SJSA1 (cell line): ENCODE results near the gene ITPRIPL2. TPM values are rescaled to one million over a fixed set of nuclear protein-coding genes. Genes with fewer than 3 reads are reported as not detected.

Source experiments
- DNase-seq, 2 experiments: peaks; one replicate each; pipeline ENCODE4 v3.0.0-alpha.2; 2015 to 2020; ENCODE audit warnings: low spot score in 2 of 2, low read depth in 1 of 2
- H3K27ac ChIP-seq: fragments of 250-450 bp; sonication (Bioruptor Pico); 2 replicates; pipeline ENCODE4 v1.5.1; 2020; ENCODE audit warnings: mild to moderate bottlenecking, moderate library complexity
- H3K27me3 ChIP-seq: fragments of 250-450 bp; sonication (Bioruptor Pico); replicated peaks from 2 replicates; pipeline ENCODE4 v1.5.1; 2020; ENCODE audit warnings: mild to moderate bottlenecking, moderate library complexity
- H3K36me3 ChIP-seq: fragments of 250-450 bp; sonication (Bioruptor Pico); 2 replicates; pipeline ENCODE4 v1.5.1; 2020; ENCODE audit warnings: mild to moderate bottlenecking
- H3K4me1 ChIP-seq: fragments of 250-450 bp; sonication (Bioruptor Pico); replicated peaks from 2 replicates; pipeline ENCODE4 v1.6.1; 2021; ENCODE audit warnings: mild to moderate bottlenecking
- H3K4me3 ChIP-seq: fragments of 250-450 bp; sonication (Bioruptor Pico); 2 replicates; pipeline ENCODE4 v1.5.1; 2020; ENCODE audit warnings: mild to moderate bottlenecking
- H3K9me3 ChIP-seq: fragments of 250-450 bp; sonication (Bioruptor Pico); replicated peaks from 2 replicates; pipeline ENCODE4 v1.5.1; 2020; ENCODE audit warnings: mild to moderate bottlenecking
- total RNA-seq: library from RNA; depleted of rRNA; stranded (reverse); fragments of >200 nt; shearing (Covaris generic); gene quantifications from 2 replicates; pipeline ENCODE4 v1.2.3, GENCODE V29; 2014

Gene ITPRIPL2
- total RNA-seq, 1 experiment from 2014 or later, result 34.0 TPM

GRCh38 chr16:19118938-19119431 is 5.2 kb downstream of the ITPRIPL2 start:
- peaks cover 61% of the 10 kb centered on the region for H3K4me1 ChIP-seq
- peaks cover 3% of the 10 kb centered on the region; the same call in 1 of the 2 replicates for H3K9me3 ChIP-seq
- H3K4me3 ChIP-seq, result peak overlapping the region; percentile 31
- no peaks in the 10 kb centered on the region for H3K27me3 ChIP-seq
- DNase-seq, result peak; percentile 73 to 82
- peaks cover 67% of the 10 kb centered on the region for H3K36me3 ChIP-seq
- peak overlapping the region; percentile 79 for H3K27ac ChIP-seq

- peak in 1 of 2 experiments; percentile 40 for DNase-seq
- Histone ChIP-seq H3K4me3 (no peak overlapping the region), H3K4me1 (peaks cover 58% of the 10 kb centered on the region), H3K36me3 (peaks cover 65% of the 10 kb centered on the region), H3K27me3 (no peaks in the 10 kb centered on the region), H3K9me3 (no peaks in the 10 kb centered on the region), H3K27ac (peak overlapping the region; percentile 79)
Observed at GRCh38 chr16:19119564-19119963, 5.8 kb downstream of the ITPRIPL2 start.

GRCh38 chr16:19123535-19124178 is 9.9 kb downstream of the ITPRIPL2 start:
- H3K9me3 ChIP-seq, result no peaks in the 10 kb centered on the region
- H3K36me3 ChIP-seq, result peaks cover 33% of the 10 kb centered on the region
- H3K27me3 ChIP-seq, result no peaks in the 10 kb centered on the region
- DNase-seq, result peak; percentile 55 to 67
- H3K27ac ChIP-seq, result no peak overlapping the region
- H3K4me3 ChIP-seq, result no peak overlapping the region
- peaks cover 24% of the 10 kb centered on the region for H3K4me1 ChIP-seq

- H3K27ac ChIP-seq, result no peak overlapping the region
- H3K27me3 ChIP-seq, result no peaks in the 10 kb centered on the region
- peaks cover 21% of the 10 kb centered on the region for H3K36me3 ChIP-seq
- DNase-seq, result no peak
- peaks cover 36% of the 10 kb centered on the region for H3K4me1 ChIP-seq
- no peaks in the 10 kb centered on the region for H3K9me3 ChIP-seq
- H3K4me3 ChIP-seq, result no peak overlapping the region
Observed at GRCh38 chr16:19126300-19126699, 12.5 kb downstream of the ITPRIPL2 start.

DNA sequence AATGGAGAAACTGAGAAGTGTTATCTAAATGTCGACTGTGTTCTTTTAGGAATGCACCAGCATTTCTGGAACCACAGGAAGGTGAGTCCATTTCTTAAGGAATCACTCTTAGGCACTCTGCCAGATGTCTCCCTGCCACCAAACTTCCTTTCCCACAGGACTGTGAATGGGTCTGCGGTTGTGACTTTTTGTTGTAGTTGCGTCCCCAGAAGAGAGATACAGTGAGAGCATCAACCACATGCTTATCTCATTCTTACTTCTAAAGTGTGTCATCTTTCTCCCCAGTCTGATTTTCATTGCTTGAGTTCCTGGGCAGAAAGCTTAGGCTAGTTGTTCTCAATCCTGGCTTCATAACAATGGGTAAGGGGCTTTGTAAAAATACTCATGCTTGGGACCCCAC is 13.4 kb downstream of the ITPRIPL2 start:
- H3K4me3 ChIP-seq, result no peak overlapping the region
- H3K27me3 ChIP-seq, result no peaks in the 10 kb centered on the region
- no peaks in the 10 kb centered on the region for H3K9me3 ChIP-seq
- peaks cover 45% of the 10 kb centered on the region for H3K4me1 ChIP-seq
- H3K27ac ChIP-seq, result no peak overlapping the region
- no peak for DNase-seq
- peaks cover 14% of the 10 kb centered on the region; the same call in 1 of the 2 replicates for H3K36me3 ChIP-seq

DNA sequence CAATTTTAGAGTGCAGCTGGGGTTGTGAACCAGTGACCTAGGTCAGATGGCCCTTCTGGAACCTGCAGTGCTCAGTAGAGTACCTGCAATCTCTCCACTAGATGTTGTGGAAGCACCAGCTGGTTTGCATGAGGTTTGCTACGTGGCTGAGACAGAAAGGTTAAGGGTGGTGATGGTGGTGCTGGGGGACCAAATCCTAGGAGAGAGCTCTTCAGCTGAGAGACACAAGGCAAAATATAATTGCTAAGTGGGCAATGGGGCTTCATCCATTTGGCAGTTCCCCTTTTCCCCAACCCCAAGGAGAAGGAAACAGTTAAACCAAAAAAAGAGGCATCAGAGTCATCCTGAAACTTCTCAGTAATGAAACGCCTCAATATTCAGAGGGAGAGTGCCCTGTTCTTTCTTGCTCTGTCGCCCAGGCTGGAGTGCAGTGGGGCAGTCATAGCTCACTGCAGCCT is 13.9 kb downstream of the ITPRIPL2 start:
- peaks cover 11% of the 10 kb centered on the region; the same call in 1 of the 2 replicates for H3K36me3 ChIP-seq
- H3K4me1 ChIP-seq, result peaks cover 50% of the 10 kb centered on the region
- DNase-seq, result no peak
- H3K9me3 ChIP-seq, result no peaks in the 10 kb centered on the region
- H3K27ac ChIP-seq, result no peak overlapping the region
- H3K4me3 ChIP-seq, result no peak overlapping the region
- no peaks in the 10 kb centered on the region for H3K27me3 ChIP-seq

GRCh38 chr16:19128454-19129200 is 14.9 kb downstream of the ITPRIPL2 start:
- no peak overlapping the region for H3K4me3 ChIP-seq
- H3K9me3 ChIP-seq, result no peaks in the 10 kb centered on the region
- H3K27ac ChIP-seq, result no peak overlapping the region
- peaks cover 49% of the 10 kb centered on the region for H3K4me1 ChIP-seq
- peaks cover 10% of the 10 kb centered on the region; the same call in 1 of the 2 replicates for H3K36me3 ChIP-seq
- no peaks in the 10 kb centered on the region for H3K27me3 ChIP-seq
- no peak for DNase-seq

- Histone ChIP-seq H3K27ac (peak overlapping the region; percentile 86), H3K27me3 (no peaks in the 10 kb centered on the region), H3K9me3 (no peaks in the 10 kb centered on the region), H3K4me3 (no peak overlapping the region), H3K36me3 (peaks cover 5% of the 10 kb centered on the region; the same call in 1 of the 2 replicates), H3K4me1 (peaks cover 54% of the 10 kb centered on the region)
- DNase-seq, result no peak
Observed at GRCh38 chr16:19130385-19130784, 16.6 kb downstream of the ITPRIPL2 start.

DNA sequence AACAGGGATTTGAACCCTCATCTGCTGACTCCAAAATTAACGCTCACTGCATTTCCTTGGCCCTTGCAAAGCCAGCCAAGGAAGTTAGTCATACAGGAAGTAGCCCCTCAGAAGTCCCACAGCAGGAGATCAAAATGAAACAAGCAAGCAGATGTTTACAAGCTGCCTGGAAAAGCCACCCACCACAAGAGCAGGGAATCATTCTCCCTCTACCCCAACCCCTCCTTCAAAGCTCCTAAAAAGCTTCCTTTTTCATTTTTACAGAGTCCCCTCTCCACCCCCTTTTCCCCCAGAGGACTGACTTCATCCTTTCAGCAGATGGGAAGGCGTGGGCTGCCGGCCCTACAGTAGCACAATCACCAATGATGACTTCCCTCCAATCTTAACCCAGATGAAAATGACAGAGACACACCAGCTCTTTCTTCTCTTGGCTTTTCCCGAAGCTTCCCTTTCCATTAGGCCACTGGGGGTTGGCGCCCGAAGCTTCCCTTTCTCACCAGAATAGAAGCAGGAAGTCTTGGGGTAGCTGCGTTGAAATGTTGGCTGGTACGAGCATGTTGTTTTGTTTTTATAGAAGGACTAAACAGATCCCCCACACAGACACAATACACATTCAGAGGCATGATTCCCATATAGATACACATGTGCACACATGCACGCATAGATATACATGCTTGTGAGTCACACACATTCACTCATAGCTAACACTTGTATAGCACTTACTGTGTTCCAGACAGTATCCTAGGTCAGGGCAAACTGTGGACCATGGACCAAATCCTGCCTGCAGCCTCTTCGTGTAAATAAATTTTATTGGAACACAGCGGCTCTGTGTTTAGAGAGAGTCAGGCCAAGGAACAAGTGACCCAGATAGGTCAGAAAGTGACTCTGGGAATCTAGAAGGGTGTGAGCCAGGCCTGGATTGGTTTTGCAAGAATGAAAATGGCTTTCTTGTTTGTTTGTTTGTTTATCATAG is 17.4 kb downstream of the ITPRIPL2 start:
- peak overlapping the region; percentile 1 for H3K4me3 ChIP-seq
- H3K4me1 ChIP-seq, result peaks cover 61% of the 10 kb centered on the region
- DNase-seq, result peak; percentile 82 to 90
- H3K27ac ChIP-seq, result peak overlapping the region; percentile 86
- H3K27me3 ChIP-seq, result no peaks in the 10 kb centered on the region
- H3K9me3 ChIP-seq, result no peaks in the 10 kb centered on the region
- H3K36me3 ChIP-seq, result no peaks in the 10 kb centered on the region

GRCh38 chr16:19131825-19132218 is 18.1 kb downstream of the ITPRIPL2 start:
- peak in 1 of 2 experiments; percentile 67 for DNase-seq
- Histone ChIP-seq H3K27me3 (no peaks in the 10 kb centered on the region), H3K4me1 (peaks cover 68% of the 10 kb centered on the region), H3K36me3 (no peaks in the 10 kb centered on the region), H3K9me3 (no peaks in the 10 kb centered on the region), H3K27ac (peak overlapping the region; percentile 86), H3K4me3 (no peak overlapping the region)

- Histone ChIP-seq H3K27ac (peak overlapping the region; percentile 86), H3K36me3 (no peaks in the 10 kb centered on the region), H3K9me3 (no peaks in the 10 kb centered on the region), H3K27me3 (no peaks in the 10 kb centered on the region), H3K4me1 (peaks cover 72% of the 10 kb centered on the region), H3K4me3 (no peak overlapping the region)
- no peak for DNase-seq
Observed at GRCh38 chr16:19132255-19132654, 18.5 kb downstream of the ITPRIPL2 start.

DNA sequence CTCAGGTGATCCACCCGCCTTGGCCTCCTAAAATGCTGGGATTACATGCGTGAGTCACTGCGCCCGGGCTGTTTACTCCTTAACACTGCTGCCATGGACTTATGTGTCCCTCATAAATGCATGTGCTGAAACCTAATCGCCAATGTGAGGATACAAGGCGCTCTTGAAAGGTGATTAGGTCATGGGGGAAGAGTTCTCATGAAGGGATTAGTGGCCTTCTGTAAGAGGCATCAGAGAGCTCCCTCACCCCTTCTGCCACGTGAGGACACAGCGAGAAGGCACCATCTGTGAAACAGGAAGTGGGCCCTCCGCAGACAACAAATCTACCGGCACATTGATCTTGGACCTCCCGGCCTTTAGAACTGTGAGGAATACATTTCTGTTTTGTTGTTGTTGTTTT is 19.1 kb downstream of the ITPRIPL2 start:
- no peak for DNase-seq
- no peak overlapping the region for H3K4me3 ChIP-seq
- H3K9me3 ChIP-seq, result no peaks in the 10 kb centered on the region
- peaks cover 77% of the 10 kb centered on the region for H3K4me1 ChIP-seq
- no peaks in the 10 kb centered on the region for H3K36me3 ChIP-seq
- H3K27me3 ChIP-seq, result no peaks in the 10 kb centered on the region
- H3K27ac ChIP-seq, result peak overlapping the region; percentile 86; the same call in 1 of the 2 replicates

DNA sequence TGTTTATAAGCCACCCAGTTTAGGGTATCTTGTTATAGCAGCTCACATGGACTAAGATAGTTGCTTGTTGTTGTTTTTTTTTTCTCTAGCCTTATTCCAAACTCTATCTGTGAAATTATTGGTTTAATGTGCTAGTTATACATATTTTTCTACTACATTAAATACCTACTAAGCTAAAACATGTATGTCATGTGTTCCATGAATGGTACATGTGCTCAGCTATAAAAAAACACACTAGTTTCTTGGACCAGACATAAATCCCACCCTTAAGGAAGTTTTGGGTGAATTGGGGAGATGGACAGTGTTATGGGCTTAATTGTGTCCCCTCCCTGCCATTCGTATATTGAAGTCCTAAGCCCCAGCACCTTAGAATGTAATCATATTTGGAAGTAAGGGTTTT is 19.8 kb downstream of the ITPRIPL2 start:
- Histone ChIP-seq H3K9me3 (no peaks in the 10 kb centered on the region), H3K4me1 (peaks cover 82% of the 10 kb centered on the region), H3K27me3 (no peaks in the 10 kb centered on the region), H3K27ac (no peak overlapping the region), H3K36me3 (no peaks in the 10 kb centered on the region), H3K4me3 (no peak overlapping the region)
- DNase-seq, result no peak
